ENCODE measurements around the gene ZNF573. TPM values are rescaled to one million over a fixed set of nuclear protein-coding genes. Genes with fewer than 3 reads are reported as not detected.

ZNF573 gene
- total and polyA plus RNA-seq, 2 of the 13 experiments (the other 11 are each of a cell fraction or from before 2014, with no cell fraction given), result 3.1 to 9.3 TPM

DNA sequence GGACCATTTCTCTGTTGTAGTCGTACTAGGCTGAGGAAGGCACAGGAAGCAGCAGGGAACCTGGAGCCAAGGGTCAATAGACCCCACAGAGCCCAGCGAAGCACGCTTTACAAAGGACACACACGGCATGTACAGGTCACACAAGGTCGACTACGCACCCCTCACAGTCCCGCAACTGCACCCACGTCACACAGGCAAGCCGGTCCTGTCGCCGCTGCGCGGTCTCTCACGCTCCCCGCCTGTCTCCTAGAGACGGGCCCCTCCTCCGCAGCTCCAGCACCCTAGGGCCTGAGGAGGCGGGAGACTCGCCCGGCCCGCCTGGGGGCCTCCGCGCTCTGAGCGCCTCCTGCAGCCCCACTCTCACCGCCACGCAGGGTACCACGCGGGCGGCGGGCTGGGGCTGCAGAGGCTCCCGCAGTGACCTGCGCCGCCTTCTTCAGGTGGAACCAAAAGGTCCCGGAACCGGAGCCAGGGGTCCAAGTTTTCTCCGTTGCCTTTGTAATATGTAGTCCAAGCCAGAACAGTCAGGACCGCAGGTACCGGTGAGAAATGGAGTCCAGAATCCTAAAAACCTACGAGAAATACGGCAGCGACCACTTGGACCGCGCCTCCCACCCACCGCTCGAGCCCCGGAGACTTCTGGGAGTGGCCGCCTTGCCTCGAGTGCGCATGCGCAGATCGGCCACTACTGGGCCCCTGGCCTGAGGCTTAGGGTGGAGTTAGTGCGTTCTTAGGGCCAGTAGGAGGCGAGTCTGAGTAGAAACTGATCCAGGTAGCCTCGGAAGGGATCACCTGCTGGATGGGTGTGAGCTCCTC, 60.1 kb downstream of the ZNF573 start, which contains the start of gene ZNF607 (continued):
- TF ChIP-seq, protein P1, sequence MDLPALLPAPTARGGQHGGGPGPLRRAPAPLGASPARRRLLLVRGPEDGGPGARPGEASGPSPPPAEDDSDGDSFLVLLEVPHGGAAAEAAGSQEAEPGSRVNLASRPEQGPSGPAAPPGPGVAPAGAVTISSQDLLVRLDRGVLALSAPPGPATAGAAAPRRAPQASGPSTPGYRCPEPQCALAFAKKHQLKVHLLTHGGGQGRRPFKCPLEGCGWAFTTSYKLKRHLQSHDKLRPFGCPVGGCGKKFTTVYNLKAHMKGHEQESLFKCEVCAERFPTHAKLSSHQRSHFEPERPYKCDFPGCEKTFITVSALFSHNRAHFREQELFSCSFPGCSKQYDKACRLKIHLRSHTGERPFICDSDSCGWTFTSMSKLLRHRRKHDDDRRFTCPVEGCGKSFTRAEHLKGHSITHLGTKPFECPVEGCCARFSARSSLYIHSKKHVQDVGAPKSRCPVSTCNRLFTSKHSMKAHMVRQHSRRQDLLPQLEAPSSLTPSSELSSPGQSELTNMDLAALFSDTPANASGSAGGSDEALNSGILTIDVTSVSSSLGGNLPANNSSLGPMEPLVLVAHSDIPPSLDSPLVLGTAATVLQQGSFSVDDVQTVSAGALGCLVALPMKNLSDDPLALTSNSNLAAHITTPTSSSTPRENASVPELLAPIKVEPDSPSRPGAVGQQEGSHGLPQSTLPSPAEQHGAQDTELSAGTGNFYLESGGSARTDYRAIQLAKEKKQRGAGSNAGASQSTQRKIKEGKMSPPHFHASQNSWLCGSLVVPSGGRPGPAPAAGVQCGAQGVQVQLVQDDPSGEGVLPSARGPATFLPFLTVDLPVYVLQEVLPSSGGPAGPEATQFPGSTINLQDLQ (CRISPR knock-in tag; IDR thresholded peaks at IDR 0.05), result peak; percentile 35; the same call in 1 of the 2 replicates
- TF ChIP-seq YY1 (IDR thresholded peaks at IDR 0.05; ENCODE audit: insufficient read depth, insufficient replicate concordance, low read depth, low read length), result peak; percentile 60
- TF ChIP-seq PHF8 (CRISPR knock-in tag; IDR thresholded peaks at IDR 0.05), result peak; percentile 92
- no peak for TF ChIP-seq TFAP4 (IDR thresholded peaks at IDR 0.05; ENCODE audit: borderline replicate concordance, low read depth)
- TF ChIP-seq, protein P2, sequence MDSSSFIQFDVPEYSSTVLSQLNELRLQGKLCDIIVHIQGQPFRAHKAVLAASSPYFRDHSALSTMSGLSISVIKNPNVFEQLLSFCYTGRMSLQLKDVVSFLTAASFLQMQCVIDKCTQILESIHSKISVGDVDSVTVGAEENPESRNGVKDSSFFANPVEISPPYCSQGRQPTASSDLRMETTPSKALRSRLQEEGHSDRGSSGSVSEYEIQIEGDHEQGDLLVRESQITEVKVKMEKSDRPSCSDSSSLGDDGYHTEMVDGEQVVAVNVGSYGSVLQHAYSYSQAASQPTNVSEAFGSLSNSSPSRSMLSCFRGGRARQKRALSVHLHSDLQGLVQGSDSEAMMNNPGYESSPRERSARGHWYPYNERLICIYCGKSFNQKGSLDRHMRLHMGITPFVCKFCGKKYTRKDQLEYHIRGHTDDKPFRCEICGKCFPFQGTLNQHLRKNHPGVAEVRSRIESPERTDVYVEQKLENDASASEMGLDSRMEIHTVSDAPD (CRISPR knock-in tag; IDR thresholded peaks at IDR 0.05), result no peak
- TF ChIP-seq, protein P3, sequence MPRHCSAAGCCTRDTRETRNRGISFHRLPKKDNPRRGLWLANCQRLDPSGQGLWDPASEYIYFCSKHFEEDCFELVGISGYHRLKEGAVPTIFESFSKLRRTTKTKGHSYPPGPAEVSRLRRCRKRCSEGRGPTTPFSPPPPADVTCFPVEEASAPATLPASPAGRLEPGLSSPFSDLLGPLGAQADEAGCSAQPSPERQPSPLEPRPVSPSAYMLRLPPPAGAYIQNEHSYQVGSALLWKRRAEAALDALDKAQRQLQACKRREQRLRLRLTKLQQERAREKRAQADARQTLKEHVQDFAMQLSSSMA (CRISPR knock-in tag; IDR thresholded peaks at IDR 0.05), result no peak
- TF ChIP-seq NKX3-1 (CRISPR knock-in tag; IDR thresholded peaks at IDR 0.05), result no peak
- TF ChIP-seq MAZ (IDR thresholded peaks at IDR 0.05; ENCODE audit: borderline replicate concordance, low read depth, low read length), result no peak; the same call in 1 of the 2 replicates
- peak; percentile 44; the same call in 1 of the 2 replicates for TF ChIP-seq MAZ (CRISPR knock-in tag; IDR thresholded peaks at IDR 0.05; ENCODE audit: low read depth)
- TF ChIP-seq ZNF556 (CRISPR knock-in tag; IDR thresholded peaks at IDR 0.05; ENCODE audit: borderline replicate concordance), result peak; percentile 32; the same call in 1 of the 2 replicates
- TF ChIP-seq ZNF33B (CRISPR knock-in tag; IDR thresholded peaks at IDR 0.05), result 0 out of 2 replicates have a peak, but pooled peaks have one; percentile 75
- peak; percentile 28; the same call in 1 of the 2 replicates for TF ChIP-seq MXD4 (CRISPR knock-in tag; IDR thresholded peaks at IDR 0.05)
- TF ChIP-seq TAF1 (CRISPR knock-in tag; IDR thresholded peaks at IDR 0.05), result peak; percentile 42; the same call in 1 of the 2 replicates
- peak; percentile 99 for TF ChIP-seq GZF1 (CRISPR knock-in tag; IDR thresholded peaks at IDR 0.05)
- TF ChIP-seq ZNF142 (CRISPR knock-in tag; IDR thresholded peaks at IDR 0.05), result 0 out of 2 replicates have a peak, but pooled peaks have one; percentile 47
- TF ChIP-seq CBFB (CRISPR knock-in tag; IDR thresholded peaks at IDR 0.05), result no peak

Data from HepG2 (cell line).